Spinal cord (tissue), 10 donors: Measurements from ENCODE around the gene ZNF808. TPM values are rescaled to one million over a fixed set of nuclear protein-coding genes. Genes with fewer than 3 reads are reported as not detected.

Experiments
- DNase-seq, 6 donors: peaks; one replicate each; pipeline versions ENCODE4 v3.0.0 to v3.0.0-alpha.2; 2013 to 2015; ENCODE audit warnings: low spot score in 6 of 6, low read depth in 4 of 6
- H3K27ac ChIP-seq: one replicate; pipeline ENCODE4 v1.5.1; 2013; ENCODE audit warnings: low read depth, low read length, control low read depth
- H3K27me3 ChIP-seq: one replicate; pipeline ENCODE4 v1.6.1; 2013; ENCODE audit warnings: low read length; ENCODE audit not compliant: control insufficient read depth, insufficient read depth
- H3K36me3 ChIP-seq: one replicate; pipeline ENCODE4 v1.6.1; 2013; ENCODE audit warnings: low read length; ENCODE audit not compliant: control insufficient read depth, insufficient read depth
- H3K4me1 ChIP-seq: one replicate; pipeline ENCODE4 v1.6.1; 2013; ENCODE audit warnings: low read length; ENCODE audit not compliant: control insufficient read depth, insufficient read depth
- H3K4me3 ChIP-seq: one replicate; pipeline ENCODE4 v1.5.1; 2013; ENCODE audit warnings: low read depth, low read length, control low read depth
- H3K9me3 ChIP-seq: one replicate; pipeline ENCODE4 v1.6.1; 2013; ENCODE audit warnings: low read length; ENCODE audit not compliant: control insufficient read depth, insufficient read depth
- WGBS: methylation state at CpG from one replicate; pipeline ENCODE4 v1.1.5; 2013; ENCODE audit warnings: missing lambda C conversion rate; ENCODE audit not compliant: insufficient coverage; 5-methylcytosine and 5-hydroxymethylcytosine counted together
- polyA plus RNA-seq, 2 donors: library from polyadenylated mRNA; unstranded; fragments of 120-200 nt; gene quantifications; one replicate each; pipeline ENCODE4 v1.2.1, GENCODE V29; 2013; ENCODE audit not compliant: insufficient read length in 2 of 2
- small RNA-seq: library from RNA; depleted of rRNA; stranded (forward); fragments of <200 nt; gene quantifications from one replicate; pipeline ENCODE3, GENCODE V24; 2014; ENCODE audit warnings: low replicate concordance
- total RNA-seq, 2 donors: library from RNA; depleted of rRNA in 1 of 2; stranded (reverse); fragments of 120-200 nt in 1 of 2; fragments of >200 nt in 1 of 2; gene quantifications; one replicate each; pipeline versions ENCODE4 v1.2.3 to v1.2.4, GENCODE V29; 2013 to 2014
- donor health status: healthy.

ZNF808 gene
- total and polyA plus RNA-seq, 4 donors = 6.4 to 38.4 (median 17.2) TPM

DNA sequence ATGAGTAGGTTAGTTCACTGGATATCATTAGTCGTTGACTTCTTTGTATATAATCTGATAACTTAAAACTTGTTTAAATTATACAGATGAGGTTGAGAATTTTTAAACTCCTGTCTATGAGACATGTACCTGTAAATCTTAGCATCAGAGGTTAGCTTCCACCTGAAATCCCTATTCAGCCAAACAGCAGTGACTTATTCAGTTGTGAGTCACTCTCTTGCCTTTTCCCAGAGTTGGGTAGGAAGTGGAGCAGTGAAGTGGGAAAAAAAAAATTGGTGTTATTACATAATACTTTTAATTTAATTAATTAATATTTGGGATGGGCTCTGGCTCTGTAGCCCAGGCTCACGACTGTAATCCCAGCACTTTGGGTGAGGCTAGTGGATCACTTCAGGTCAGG is 75.5 kb downstream of the ZNF808 start:
- no peak overlapping the region for H3K4me3 ChIP-seq
- H3K4me1 ChIP-seq = peaks cover 13% of the 10 kb centered on the region
- H3K27me3 ChIP-seq = no peaks in the 10 kb centered on the region
- H3K36me3 ChIP-seq = no peaks in the 10 kb centered on the region
- 80% methylated on average over 1 of the region's 2 CpGs for WGBS
- no peak for DNase-seq
- H3K9me3 ChIP-seq = no peaks in the 10 kb centered on the region
- H3K27ac ChIP-seq = no peak overlapping the region

DNA sequence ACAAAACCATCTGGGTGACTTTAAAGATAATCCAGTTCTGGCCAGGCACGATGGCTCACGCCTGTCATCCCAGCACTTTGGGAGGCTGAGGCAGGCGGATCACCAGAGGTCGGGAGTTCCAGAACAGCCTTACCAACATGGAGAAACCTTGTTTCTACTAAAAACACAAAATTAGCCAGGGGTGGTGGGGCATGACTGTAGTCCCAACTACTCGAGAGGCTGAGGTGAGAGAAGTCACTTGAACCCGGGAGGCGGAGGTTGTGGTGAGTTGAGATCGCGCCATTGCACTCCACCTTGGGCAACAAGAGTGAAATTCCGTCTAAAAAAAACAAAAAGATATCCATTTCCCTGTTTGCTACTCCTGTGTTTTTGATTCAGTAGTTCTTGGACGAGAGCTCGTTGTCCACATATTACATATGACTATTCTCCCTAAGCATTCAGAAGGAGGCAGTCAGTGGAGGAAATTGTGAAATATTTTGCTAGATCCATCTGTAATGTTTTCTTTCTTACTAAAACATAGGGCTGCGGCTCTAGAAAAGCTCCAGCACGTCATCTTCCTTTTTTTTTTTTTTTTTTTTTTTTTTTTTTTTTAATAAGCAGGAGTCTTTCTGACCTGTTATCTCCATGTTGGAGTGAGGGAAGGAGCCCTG is 76.2 kb downstream of the ZNF808 start:
- H3K27ac ChIP-seq = no peak overlapping the region
- no peak overlapping the region for H3K4me3 ChIP-seq
- no peak for DNase-seq
- peaks cover 13% of the 10 kb centered on the region for H3K4me1 ChIP-seq
- H3K9me3 ChIP-seq = no peaks in the 10 kb centered on the region
- 97% methylated on average over 7 of the region's 14 CpGs for WGBS
- no peaks in the 10 kb centered on the region for H3K36me3 ChIP-seq
- no peaks in the 10 kb centered on the region for H3K27me3 ChIP-seq

Small RNA genes within 50 kb of the gene (small RNA-seq; reads per million reads assigned to genes)
- not detected for gene RPL39P34

Other genes with a start within 250 kb of the ZNF808 start
- gene ZNF480, start 230.5 kb upstream of the ZNF808 start, total RNA-seq = 10 to 100 TPM; 10.0 to 13.4 TPM
- gene ZNF480, start 230.5 kb upstream of the ZNF808 start, polyA plus RNA-seq = 10 to 100 TPM in 1 of 2 donors, 1 to 10 TPM in 1; 8.2 to 10.8 TPM
- 10 to 100 TPM; 11.4 to 12.9 TPM for gene ZNF610, start 191.4 kb upstream of the ZNF808 start, total RNA-seq
- gene ZNF610, start 191.4 kb upstream of the ZNF808 start, polyA plus RNA-seq = 10 to 100 TPM; 11.5 to 13.3 TPM
- 10 to 100 TPM; 41.5 to 56.7 TPM for gene ZNF880, start 157.7 kb upstream of the ZNF808 start, total RNA-seq
- 10 to 100 TPM; 14.9 to 26.2 TPM for gene ZNF880, start 157.7 kb upstream of the ZNF808 start, polyA plus RNA-seq
- gene ZNF528, start 129.8 kb upstream of the ZNF808 start, total RNA-seq = 10 to 100 TPM; 45.7 to 68.2 TPM
- 10 to 100 TPM; 38.9 to 46.3 TPM for gene ZNF528, start 129.8 kb upstream of the ZNF808 start, polyA plus RNA-seq
- gene ZNF534, start 98.5 kb upstream of the ZNF808 start, total RNA-seq = under 1 TPM; 0.40 to 0.72 TPM
- 1 to 10 TPM; 1.2 to 1.7 TPM for gene ZNF534, start 98.5 kb upstream of the ZNF808 start, polyA plus RNA-seq
- 10 to 100 TPM; 10.6 to 15.5 TPM for gene ZNF578, start 74.1 kb upstream of the ZNF808 start, total RNA-seq
- gene ZNF578, start 74.1 kb upstream of the ZNF808 start, polyA plus RNA-seq = 1 to 10 TPM; 4.8 to 5.4 TPM
- gene ZNF701, start 42.6 kb downstream of the ZNF808 start, total RNA-seq = 10 to 100 TPM; 17.7 to 30.6 TPM
- 10 to 100 TPM in 1 of 2 donors, 1 to 10 TPM in 1; 7.8 to 10.5 TPM for gene ZNF701, start 42.6 kb downstream of the ZNF808 start, polyA plus RNA-seq
- gene ZNF83, start 110.7 kb downstream of the ZNF808 start, total RNA-seq = 10 to 100 TPM; 66.7 to 76.5 TPM
- gene ZNF83, start 110.7 kb downstream of the ZNF808 start, polyA plus RNA-seq = 10 to 100 TPM; 53.5 to 86.3 TPM
- 10 to 100 TPM; 16.6 to 31.5 TPM for gene ZNF611, start 207.4 kb downstream of the ZNF808 start, total RNA-seq
- 10 to 100 TPM; 16.5 to 20.2 TPM for gene ZNF611, start 207.4 kb downstream of the ZNF808 start, polyA plus RNA-seq